ACHN (cell line): ENCODE measurements around the gene SPRR4.

Source experiments
- DNase-seq: peaks from one replicate; pipeline ENCODE4 v3.0.0-alpha.2; 2015
- in situ Hi-C: cut with HindIII; loops from 2 replicates; pipeline ENCODE4 v1.10.0; 2017; ENCODE audit warnings: low sequenced_read_pairs, low pct_ligation_motif_present, low pct_unique_long_range_greater_than_20kb

Gene SPRR4

GRCh38 chr1:152961226-152961891 lies 9.1 kb upstream of the SPRR4 start:
- no peak for DNase-seq
- in situ Hi-C loops: no loop called here

DNA sequence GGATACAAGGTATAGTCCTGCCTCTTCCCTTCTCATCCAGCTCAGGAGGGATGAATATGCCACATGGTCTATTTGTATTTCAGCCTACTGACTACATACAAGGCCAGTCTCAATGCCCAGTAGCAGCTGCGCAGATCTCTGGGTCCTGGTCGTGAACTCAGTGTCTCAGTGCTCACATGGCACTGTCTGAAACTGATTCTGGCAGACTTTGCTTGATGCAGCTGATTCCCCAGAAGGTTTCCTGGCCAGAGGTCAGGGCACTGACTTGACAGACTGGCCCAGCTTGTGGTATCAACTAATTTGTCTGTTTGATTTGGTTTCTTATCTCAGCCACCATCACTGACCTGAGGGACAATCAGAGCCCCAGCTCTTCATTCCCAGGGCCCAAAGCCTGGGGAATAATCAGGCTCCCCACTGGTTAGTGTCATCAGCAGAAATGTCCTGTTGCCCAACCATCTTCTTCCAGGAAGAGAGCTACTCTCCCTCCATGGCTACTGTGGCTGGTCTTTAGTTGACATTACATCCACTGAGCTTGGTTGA lies 7.5 kb upstream of the SPRR4 start:
- in situ Hi-C loops: no loop called here
- no peak for DNase-seq

DNA sequence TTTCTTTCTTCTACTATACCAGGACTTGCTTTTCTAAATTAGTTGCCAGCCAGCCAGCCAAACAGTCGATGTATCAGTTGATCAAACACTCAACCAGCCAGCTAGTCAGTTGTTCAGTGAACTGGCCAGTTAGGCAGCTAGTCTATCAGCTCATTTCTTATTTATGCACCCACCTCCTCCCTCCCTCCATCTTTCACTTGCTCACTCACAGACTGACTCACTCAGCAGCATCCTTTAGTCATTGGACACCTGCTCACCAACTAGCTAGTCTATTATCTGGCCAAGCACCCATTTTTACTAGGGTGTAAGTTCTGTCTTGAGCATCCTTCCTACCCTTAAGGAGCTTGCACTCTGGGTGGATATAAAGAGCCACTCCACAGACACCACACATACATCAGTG lies 5.9 kb upstream of the SPRR4 start:
- in situ Hi-C loops: no loop called here
- DNase-seq: no peak

DNA sequence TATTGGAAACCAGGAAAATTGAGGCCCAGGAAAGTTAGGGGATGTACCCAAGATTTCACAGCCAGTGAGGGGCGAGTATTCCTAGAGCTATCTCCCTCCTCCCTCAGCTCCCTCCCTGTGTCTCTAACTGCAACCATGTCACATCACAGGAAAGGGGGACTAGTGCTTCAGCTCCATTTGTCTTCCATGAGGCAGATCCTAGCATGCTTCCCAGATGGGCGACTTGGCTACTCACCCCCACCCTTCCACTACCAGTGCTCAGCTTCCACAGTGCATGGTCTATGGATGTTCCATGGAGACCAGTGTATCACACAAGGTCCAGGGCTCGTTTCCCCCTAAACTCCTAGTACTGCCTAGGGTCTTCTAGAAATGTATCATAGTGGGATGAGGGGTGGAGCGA lies 4.6 kb upstream of the SPRR4 start:
- in situ Hi-C loops: no loop called here
- no peak for DNase-seq

DNA sequence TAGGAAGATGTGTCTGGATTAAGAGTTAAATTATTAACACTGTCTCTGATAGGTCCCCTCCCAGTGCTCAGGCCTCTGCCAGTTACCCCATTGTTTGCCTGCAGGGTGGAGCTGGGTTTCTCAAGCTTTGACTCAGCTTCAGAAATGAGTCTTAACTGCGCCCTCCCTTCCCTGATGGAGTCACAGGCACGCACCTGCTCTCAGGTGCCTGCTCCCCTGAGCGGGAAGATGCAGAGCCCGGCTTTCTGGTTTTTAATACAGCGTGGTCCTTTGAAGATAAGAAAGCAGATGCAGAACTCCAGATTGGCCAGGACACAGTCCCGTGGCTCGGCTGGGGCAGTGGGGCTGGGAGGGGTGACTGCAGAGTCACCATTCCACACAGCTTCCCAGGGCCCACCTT lies 3.2 kb upstream of the SPRR4 start:
- in situ Hi-C loops: no loop called here
- no peak for DNase-seq

- no peak for DNase-seq
- in situ Hi-C loops: no loop called here
Observed at GRCh38 chr1:152968248-152968647, 2.2 kb upstream of the SPRR4 start.

DNA sequence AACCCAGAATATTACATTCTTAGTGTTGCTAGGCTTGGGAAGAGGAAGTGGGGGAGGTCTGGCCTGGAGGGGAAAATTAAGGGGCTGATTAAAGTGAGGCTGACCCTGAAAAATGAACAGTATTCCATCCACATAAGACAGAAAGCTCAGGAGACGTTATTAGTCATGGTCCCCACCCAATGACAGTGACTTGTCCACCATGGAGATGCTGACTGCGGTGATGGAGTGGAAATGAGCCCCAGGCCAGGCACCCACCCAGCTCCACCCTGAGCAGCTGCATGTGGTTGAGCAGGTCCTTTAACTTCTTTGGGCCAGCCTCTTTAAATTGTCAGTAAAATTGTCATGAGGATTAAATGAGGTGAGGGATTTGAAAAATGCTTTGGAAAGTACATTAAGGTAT lies 1.4 kb upstream of the SPRR4 start:
- no peak for DNase-seq
- in situ Hi-C loops: no loop called here

DNA sequence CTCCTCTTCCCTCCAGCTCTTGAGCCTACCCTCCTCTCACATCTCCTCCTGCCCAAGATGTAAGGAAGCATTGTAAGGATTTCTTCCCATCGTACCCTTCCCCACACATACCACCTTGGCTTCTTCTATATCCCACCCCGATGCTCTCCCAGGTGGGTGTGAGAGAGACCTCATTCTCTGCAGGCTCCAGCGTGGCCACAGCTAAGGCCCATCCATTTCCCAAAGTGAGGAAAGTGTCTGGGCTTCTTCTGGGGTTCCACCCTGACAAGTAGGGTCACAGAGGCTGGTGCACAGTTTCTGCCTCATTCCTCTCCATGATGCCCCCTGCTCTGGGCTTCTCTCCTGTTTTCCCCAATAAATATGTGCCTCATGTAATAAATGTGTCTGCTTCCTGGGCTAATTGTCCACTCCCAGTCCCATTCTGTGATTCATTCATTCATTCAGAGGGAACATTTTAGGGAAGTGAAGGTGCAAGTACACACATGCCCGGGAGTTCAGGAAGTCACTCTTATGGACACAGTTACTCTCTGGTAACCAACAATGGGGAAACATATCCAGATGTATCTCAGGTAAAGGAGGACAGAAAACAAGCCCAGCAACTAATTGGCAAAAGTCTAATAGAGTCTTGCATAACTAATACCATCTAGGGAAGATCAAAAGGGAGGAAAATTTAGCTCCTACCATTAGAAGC lies 1.9 kb downstream of the SPRR4 start:
- no peak for DNase-seq
- in situ Hi-C loops: no loop called here

DNA sequence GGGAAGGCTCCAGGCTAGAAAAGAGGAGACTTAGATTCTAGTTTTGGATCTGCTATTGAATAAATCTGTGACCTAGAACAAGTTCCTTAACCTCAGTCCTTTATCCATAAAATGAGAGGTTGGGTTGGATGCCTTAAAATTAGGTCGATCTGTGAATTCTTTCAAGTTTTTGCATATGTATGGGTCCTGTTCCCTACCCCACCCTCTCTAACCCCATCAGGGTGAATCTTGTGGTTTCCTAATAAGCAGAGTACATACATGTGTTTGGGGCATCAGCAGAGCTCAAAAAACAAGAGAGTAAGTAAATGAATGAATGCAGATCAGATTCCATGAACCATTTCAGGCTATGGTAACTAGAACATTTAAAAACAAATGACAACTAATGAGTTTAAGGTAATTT lies 6.2 kb downstream of the SPRR4 start:
- DNase-seq: no peak
- in situ Hi-C loops: no loop called here

DNA sequence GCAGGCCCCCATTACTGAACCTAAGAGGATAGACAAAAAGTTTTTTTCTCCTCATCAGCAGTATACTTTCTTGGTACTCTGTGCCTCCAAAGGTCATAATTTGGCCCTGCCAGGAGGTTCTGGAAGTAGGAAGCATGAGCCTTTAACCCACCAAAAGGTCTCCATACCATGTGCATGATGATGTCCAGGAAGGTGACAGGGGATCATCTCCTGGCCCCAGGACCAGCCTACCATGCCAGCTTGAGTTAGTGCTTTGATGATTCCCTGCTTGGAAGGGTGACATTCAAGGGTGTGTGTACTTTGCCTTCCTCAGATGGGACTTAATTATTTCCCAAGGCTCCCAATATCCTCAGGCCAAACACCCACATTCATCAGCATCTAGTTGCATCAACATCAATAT lies 7.2 kb downstream of the SPRR4 start:
- in situ Hi-C loops: no loop called here
- no peak for DNase-seq

GRCh38 chr1:152980676-152981075 lies 10.2 kb downstream of the SPRR4 start:
- in situ Hi-C loops: no loop called here
- no peak for DNase-seq

- in situ Hi-C loops: no loop called here
- no peak for DNase-seq
Observed at GRCh38 chr1:152981146-152981871, 10.9 kb downstream of the SPRR4 start.

DNA sequence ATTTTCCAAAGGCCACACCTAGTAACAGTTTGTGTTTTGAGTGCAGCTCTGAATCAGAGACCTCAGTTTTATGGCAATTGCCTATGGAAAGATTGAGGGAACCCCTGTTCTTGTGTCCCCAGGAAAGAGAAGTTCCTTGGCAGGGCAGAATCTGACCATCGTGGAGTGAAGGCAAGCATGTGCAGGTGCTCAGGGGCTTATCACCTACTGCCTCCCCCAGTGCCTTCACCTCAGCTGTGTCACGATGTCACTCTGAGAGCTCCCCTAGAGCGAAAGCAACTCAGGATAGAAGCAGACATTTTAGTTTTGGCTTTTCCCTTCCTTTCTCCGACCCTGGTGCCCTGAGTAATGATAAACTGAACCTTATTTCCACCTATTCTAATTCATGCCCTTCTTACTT lies 11.6 kb downstream of the SPRR4 start:
- in situ Hi-C loops: no loop called here
- no peak for DNase-seq

GRCh38 chr1:152983234-152983633 lies 12.8 kb downstream of the SPRR4 start:
- in situ Hi-C loops: no loop called here
- no peak for DNase-seq

DNA sequence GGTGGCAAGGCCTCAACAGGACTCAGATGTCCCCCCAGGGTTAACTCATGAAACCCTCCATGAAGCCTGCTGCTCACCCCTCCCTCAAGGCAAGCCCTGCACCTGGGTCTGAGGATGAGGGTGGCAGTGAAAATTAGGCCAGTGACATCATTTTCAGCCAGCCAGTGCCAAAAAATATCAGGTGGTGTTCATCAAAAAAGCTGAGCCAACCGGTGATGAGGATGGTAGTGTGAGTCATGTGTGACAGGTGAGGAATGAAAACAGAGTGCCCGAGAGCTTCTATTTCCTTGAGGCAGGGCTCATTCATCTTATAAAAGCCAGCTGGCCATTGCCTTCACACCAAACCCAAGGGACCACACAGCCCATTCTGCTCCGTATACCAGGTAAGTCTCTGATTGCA lies 13.3 kb downstream of the SPRR4 start, which contains the start of gene SPRR1A:
Gene SPRR1A, plus strand, starts transcription at position 339 of the 400 bp plus-strand sequence. CDS start 1,150 bp downstream, outside the sequence.
- in situ Hi-C loops: no loop called here
- no peak for DNase-seq

DNA sequence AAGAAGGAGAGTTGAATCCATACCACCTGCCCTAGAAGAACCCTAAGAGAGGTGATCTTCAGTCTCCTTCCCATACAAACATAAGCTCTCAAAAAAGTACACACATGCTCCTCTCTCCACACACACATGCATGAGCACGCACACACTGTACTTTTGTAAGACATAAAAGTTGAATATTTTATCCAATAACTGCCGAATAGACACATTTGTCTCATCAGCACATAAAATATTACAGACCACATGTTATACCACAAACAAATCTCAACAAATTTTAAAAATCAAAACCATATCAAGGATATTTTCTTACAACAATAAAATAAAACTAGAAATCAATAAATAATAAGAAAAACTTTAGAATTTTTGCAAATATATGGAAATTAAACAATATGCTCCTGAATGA lies 16.1 kb downstream of the SPRR4 start:
- in situ Hi-C loops: no loop called here
- no peak for DNase-seq

DNA sequence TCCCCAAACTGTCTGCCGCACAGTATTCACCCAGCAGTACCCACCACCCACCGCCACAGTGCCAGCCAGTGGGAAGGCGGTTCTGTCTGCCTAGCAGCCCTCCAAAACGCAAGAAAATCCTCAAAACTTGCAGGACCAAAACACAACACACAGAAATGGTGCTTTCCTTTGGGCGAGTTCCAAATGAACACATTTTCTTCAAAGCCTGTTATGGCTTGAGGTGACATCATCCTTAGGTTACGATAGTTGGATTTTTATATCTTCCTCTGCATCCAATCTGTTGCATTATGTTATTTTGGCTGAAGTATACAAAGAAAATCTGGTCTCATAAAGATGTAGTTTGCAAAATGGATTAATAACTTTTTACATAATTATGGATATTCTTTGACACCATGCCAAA lies 22.7 kb downstream of the SPRR4 start:
- DNase-seq: no peak
- in situ Hi-C loops: no loop called here

- in situ Hi-C loops: no loop called here
- no peak for DNase-seq
Observed at GRCh38 chr1:152995842-152996241, 25.4 kb downstream of the SPRR4 start.

GRCh38 chr1:152996633-152997400 lies 26.4 kb downstream of the SPRR4 start:
- in situ Hi-C loops: no loop called here
- no peak for DNase-seq
